GM19468 (cell line): Measurements from ENCODE around the gene GADL1.

Experiments used
- ATAC-seq: cut with Tn5 transposase; IDR thresholded peaks from one replicate; pipeline ENCODE4 v1.9.1; 2021; ENCODE audit warnings: mild to moderate bottlenecking, moderate library complexity, moderate number of reproducible peaks; ENCODE audit not compliant: unreplicated experiment; ENCODE audit errors: extremely low read depth

GADL1 gene

GRCh38 chr3:30764891-30765290 is 129.6 kb downstream of the GADL1 start:
- no peak for ATAC-seq

- no peak for ATAC-seq
Observed at GRCh38 chr3:30764281-30764680, 130.2 kb downstream of the GADL1 start.

GRCh38 chr3:30761374-30761773 is 133.1 kb downstream of the GADL1 start:
- ATAC-seq: no peak

GRCh38 chr3:30760737-30761136 is 133.7 kb downstream of the GADL1 start:
- ATAC-seq: no peak

- no peak for ATAC-seq
Observed at GRCh38 chr3:30760040-30760695, 134.3 kb downstream of the GADL1 start.

GRCh38 chr3:30756218-30756617 is 138.2 kb downstream of the GADL1 start:
- ATAC-seq: no peak

- no peak for ATAC-seq
Observed at GRCh38 chr3:30754426-30754825, 140.0 kb downstream of the GADL1 start.

GRCh38 chr3:30753766-30754165 is 140.7 kb downstream of the GADL1 start:
- no peak for ATAC-seq

- no peak for ATAC-seq
Observed at GRCh38 chr3:30752970-30753369, 141.5 kb downstream of the GADL1 start.

GRCh38 chr3:30752491-30752890 is 142.0 kb downstream of the GADL1 start:
- ATAC-seq: no peak

- no peak for ATAC-seq
Observed at GRCh38 chr3:30751610-30752299, 142.7 kb downstream of the GADL1 start.

GRCh38 chr3:30750967-30751366 is 143.5 kb downstream of the GADL1 start:
- ATAC-seq: no peak

- ATAC-seq: no peak
Observed at GRCh38 chr3:30749230-30749629, 145.2 kb downstream of the GADL1 start.

- no peak for ATAC-seq
Observed at GRCh38 chr3:30747771-30748281, 146.6 kb downstream of the GADL1 start.

GRCh38 chr3:30743641-30744317 is 150.7 kb downstream of the GADL1 start:
- ATAC-seq: no peak

- ATAC-seq: no peak
Observed at GRCh38 chr3:30742796-30743619, 151.5 kb downstream of the GADL1 start.

GRCh38 chr3:30741889-30742288 is 152.6 kb downstream of the GADL1 start:
- ATAC-seq: no peak

- ATAC-seq: no peak
Observed at GRCh38 chr3:30738605-30739004, 155.9 kb downstream of the GADL1 start.

- ATAC-seq: no peak
Observed at GRCh38 chr3:30737743-30738499, 156.5 kb downstream of the GADL1 start.

GRCh38 chr3:30733696-30734095 is 160.8 kb downstream of the GADL1 start:
- ATAC-seq: no peak
